K562 (cell line): Measurements from ENCODE around the gene UBASH3A. TPM values are rescaled to one million over a fixed set of nuclear protein-coding genes. Genes with fewer than 3 reads are reported as not detected.
A peak's percentile ranks its signal among the peaks of the same experiment; 100 is the strongest.

Experiments
- BCOR ChIP-seq: fragments of 450-650 bp; IDR thresholded peaks from 2 replicates; pipeline ENCODE4 v1.6.1; 2016
- BRF2 ChIP-seq: IDR thresholded peaks from 3 replicates; pipeline ENCODE4 v1.6.1; 2011; ENCODE audit warnings: borderline replicate concordance, mild to moderate bottlenecking; ENCODE audit not compliant: insufficient read length, insufficient read depth
- CREB1 ChIP-seq, 2 experiments: sonication (generic) in 1 of 2; formaldehyde crosslinking in 1 of 2; IDR thresholded peaks; 2 replicates each; pipeline versions ENCODE4 v1.6.1 to v1.8.0; 2012 to 2022; ENCODE audit warnings: inconsistent platforms in 1 of 2, mild to moderate bottlenecking in 1 of 2, missing genetic modification reagents in 1 of 2, moderate library complexity in 1 of 2
- ELK1 ChIP-seq: sonication (generic); formaldehyde crosslinking; IDR thresholded peaks from 2 replicates; pipeline ENCODE4 v1.8.1; 2022; ENCODE audit warnings: missing genetic modification reagents
- FOXK2 ChIP-seq, 2 experiments: fragments of 450-650 bp; IDR thresholded peaks in 1 of 2; conservative IDR thresholded peaks in 1 of 2; 2 replicates each; pipeline ENCODE4 v1.6.1; 2016; ENCODE audit warnings: low read depth in 2 of 2, mild to moderate bottlenecking in 1 of 2
- GABPB1 ChIP-seq: sonication (generic); formaldehyde crosslinking; IDR thresholded peaks from 2 replicates; pipeline ENCODE4 v1.8.0; 2022; ENCODE audit warnings: mild to moderate bottlenecking, missing genetic modification reagents
- HDAC1 ChIP-seq, 2 experiments: fragments of 450-650 bp; IDR thresholded peaks; 2 replicates each; pipeline ENCODE4 v1.6.1; 2016 to 2017; ENCODE audit warnings: inconsistent platforms in 1 of 2, mild to moderate bottlenecking in 1 of 2, moderate library complexity in 1 of 2
- MBD2 ChIP-seq: sonication (generic); IDR thresholded peaks from 2 replicates; pipeline ENCODE4 v1.6.1; 2016; ENCODE audit warnings: low read depth, borderline replicate concordance
- MYBL2 ChIP-seq, 2 experiments: fragments of 450-650 bp in 1 of 2; sonication (generic) in 1 of 2; formaldehyde crosslinking in 1 of 2; IDR thresholded peaks; 2 replicates each; pipeline versions ENCODE4 v1.6.1 to v1.8.1; 2017 to 2022; ENCODE audit warnings: borderline replicate concordance in 1 of 2, inconsistent platforms in 1 of 2, low read depth in 1 of 2, mild to moderate bottlenecking in 1 of 2, missing genetic modification reagents in 1 of 2, moderate library complexity in 1 of 2
- PHB ChIP-seq: fragments of 250-450 bp; sonication (Bioruptor Pico); IDR thresholded peaks from 2 replicates; pipeline ENCODE4 v1.5.0; 2021
- PHTF2 ChIP-seq: fragments of 250-450 bp; sonication (Bioruptor Pico); IDR thresholded peaks from 2 replicates; pipeline ENCODE4 v1.5.0; 2021; ENCODE audit warnings: mild to moderate bottlenecking
- POU5F1 ChIP-seq: fragments of 150-350 bp; IDR thresholded peaks from 2 replicates; pipeline ENCODE4 v1.6.1; 2014; ENCODE audit warnings: borderline replicate concordance, low read length, low read depth, mild to moderate bottlenecking; ENCODE audit not compliant: partially characterized antibody
- SAP30 ChIP-seq: fragments of 200-600 bp; sonication (generic); IDR thresholded peaks from 2 replicates; pipeline ENCODE4 v1.6.1; 2012; ENCODE audit warnings: borderline replicate concordance, low read depth, mild to moderate bottlenecking, moderate library complexity, low read length, control low read depth, inconsistent platforms; ENCODE audit not compliant: insufficient read depth, poor library complexity, severe bottlenecking
- SIN3A ChIP-seq, 2 experiments: fragments of 150-350 bp in 1 of 2; IDR thresholded peaks; 2 replicates each; pipeline ENCODE4 v1.6.1; 2011 to 2016; ENCODE audit warnings: borderline replicate concordance in 2 of 2, low read depth in 2 of 2, low read length in 2 of 2, mild to moderate bottlenecking in 2 of 2, moderate library complexity in 2 of 2; ENCODE audit not compliant: control insufficient read depth in 1 of 2
- SP2 ChIP-seq: IDR thresholded peaks from 2 replicates; pipeline ENCODE4 v1.6.1; 2011; ENCODE audit warnings: mild to moderate bottlenecking, low read depth, low read length, moderate library complexity; ENCODE audit not compliant: poor library complexity, severe bottlenecking; ENCODE audit errors: extremely low read depth
- USF2 ChIP-seq: sonication (generic); formaldehyde crosslinking; IDR thresholded peaks from 2 replicates; pipeline ENCODE4 v1.5.0; 2020; ENCODE audit warnings: missing genetic modification reagents
- VEZF1 ChIP-seq: fragments of 200-800 bp; sonication (Bioruptor generic); IDR thresholded peaks from 2 replicates; pipeline ENCODE4 v1.6.1; 2017; ENCODE audit warnings: missing genetic modification characterization, missing compliant biosample characterization
- ZNF121 ChIP-seq: sonication (generic); formaldehyde crosslinking; conservative IDR thresholded peaks from 2 replicates; pipeline ENCODE4 v1.8.0; 2022; ENCODE audit warnings: missing genetic modification reagents
- ZSCAN29 ChIP-seq: fragments of 450-650 bp; IDR thresholded peaks from 2 replicates; pipeline ENCODE4 v1.6.1; 2017
- polyA plus RNA-seq, 8 experiments: library from polyadenylated mRNA; depleted of rRNA in 4 of 8; stranded (reverse) in 5 of 8; unstranded in 3 of 8; fragments of >200 nt; fragmentation: Nextera tagmentation in 2 of 8; fragmentation: Illumina TruSeq in 1 of 8; extraction: Ambion mirVana in 2 of 8; extraction: Trizol in 1 of 8; gene quantifications; 2 replicates each; pipeline versions ENCODE4 v1.2.1 to v1.2.3, GENCODE V29; 2011 to 2014; ENCODE audit warnings: inconsistent platforms in 1 of 8, missing spikeins in 1 of 8
- total RNA-seq, 7 experiments: library from RNA; depleted of rRNA in 6 of 7; stranded (reverse); fragments of >200 nt in 6 of 7; fragmentation: Illumina TruSeq in 2 of 7; extraction: Trizol in 2 of 7; gene quantifications; 2 replicates each; pipeline versions ENCODE4 v1.2.1 to v1.2.3, GENCODE V29; 2011 to 2021; ENCODE audit warnings: low replicate concordance in 1 of 7
- TF ChIP-seq, protein P1 (sequence below): sonication (generic); formaldehyde crosslinking; IDR thresholded peaks from 2 replicates; pipeline ENCODE4 v1.8.1; 2022; ENCODE audit warnings: missing genetic modification reagents

The UBASH3A gene
- total and polyA plus RNA-seq, 9 of the 15 experiments (the other 6 are each of a cell fraction or from before 2014, with no cell fraction given), result 0.23 to 1.8 (median 1.1) TPM

GRCh38 chr21:42496120-42496838, 92.6 kb downstream of the UBASH3A start, which contains the start of gene RSPH1 (continued):
- TF ChIP-seq USF2 (CRISPR knock-in tag), result no peak
- TF ChIP-seq HDAC1 (IDR thresholded peaks at IDR 0.05), result peak in 1 of 2 experiments; percentile 95; a peak in 2 of 4 replicates
- TF ChIP-seq FOXK2 (conservative IDR thresholded peaks at IDR 0.05 in 1 of 2, IDR thresholded peaks at IDR 0.05 in 1 of 2; ENCODE audit: low read depth in 2 of 2), result no peak
- TF ChIP-seq BCOR, result no peak
- TF ChIP-seq POU5F1, result peak; percentile 12
- no peak for TF ChIP-seq BRF2
- TF ChIP-seq MYBL2 (IDR thresholded peaks at IDR 0.05; ENCODE audit: low read depth), result no peak
- TF ChIP-seq MYBL2 (CRISPR knock-in tag; IDR thresholded peaks at IDR 0.05; ENCODE audit: borderline replicate concordance), result no peak
- TF ChIP-seq PHB (CRISPR knock-in tag), result no peak
- peak; percentile 61; the same call in 1 of the 2 replicates for TF ChIP-seq VEZF1
- peak; percentile 39 for TF ChIP-seq SP2
- TF ChIP-seq ELK1 (CRISPR knock-in tag), result no peak
- TF ChIP-seq, protein P1, sequence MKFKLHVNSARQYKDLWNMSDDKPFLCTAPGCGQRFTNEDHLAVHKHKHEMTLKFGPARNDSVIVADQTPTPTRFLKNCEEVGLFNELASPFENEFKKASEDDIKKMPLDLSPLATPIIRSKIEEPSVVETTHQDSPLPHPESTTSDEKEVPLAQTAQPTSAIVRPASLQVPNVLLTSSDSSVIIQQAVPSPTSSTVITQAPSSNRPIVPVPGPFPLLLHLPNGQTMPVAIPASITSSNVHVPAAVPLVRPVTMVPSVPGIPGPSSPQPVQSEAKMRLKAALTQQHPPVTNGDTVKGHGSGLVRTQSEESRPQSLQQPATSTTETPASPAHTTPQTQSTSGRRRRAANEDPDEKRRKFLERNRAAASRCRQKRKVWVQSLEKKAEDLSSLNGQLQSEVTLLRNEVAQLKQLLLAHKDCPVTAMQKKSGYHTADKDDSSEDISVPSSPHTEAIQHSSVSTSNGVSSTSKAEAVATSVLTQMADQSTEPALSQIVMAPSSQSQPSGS (CRISPR knock-in tag), result no peak
- no peak for TF ChIP-seq ZNF121
- TF ChIP-seq GABPB1 (CRISPR knock-in tag), result peak; percentile 89
- TF ChIP-seq ZSCAN29, result no peak
- TF ChIP-seq SIN3A (IDR thresholded peaks at IDR 0.05; ENCODE audit: borderline replicate concordance in 2 of 2, control insufficient read depth in 1 of 2, low read depth in 2 of 2, low read length in 2 of 2), result peak; percentile 65 to 91; a peak in 2 of 4 replicates
- TF ChIP-seq CREB1 (IDR thresholded peaks at IDR 0.05), result peak; percentile 87
- peak; percentile 85 for TF ChIP-seq CREB1 (CRISPR knock-in tag; IDR thresholded peaks at IDR 0.05)
- TF ChIP-seq MBD2, result peak; percentile 91
- TF ChIP-seq PHTF2 (CRISPR knock-in tag), result no peak
- TF ChIP-seq SAP30, result peak; percentile 76
